Measurements from ENCODE around the gene AGTRAP.

AGTRAP gene

DNA sequence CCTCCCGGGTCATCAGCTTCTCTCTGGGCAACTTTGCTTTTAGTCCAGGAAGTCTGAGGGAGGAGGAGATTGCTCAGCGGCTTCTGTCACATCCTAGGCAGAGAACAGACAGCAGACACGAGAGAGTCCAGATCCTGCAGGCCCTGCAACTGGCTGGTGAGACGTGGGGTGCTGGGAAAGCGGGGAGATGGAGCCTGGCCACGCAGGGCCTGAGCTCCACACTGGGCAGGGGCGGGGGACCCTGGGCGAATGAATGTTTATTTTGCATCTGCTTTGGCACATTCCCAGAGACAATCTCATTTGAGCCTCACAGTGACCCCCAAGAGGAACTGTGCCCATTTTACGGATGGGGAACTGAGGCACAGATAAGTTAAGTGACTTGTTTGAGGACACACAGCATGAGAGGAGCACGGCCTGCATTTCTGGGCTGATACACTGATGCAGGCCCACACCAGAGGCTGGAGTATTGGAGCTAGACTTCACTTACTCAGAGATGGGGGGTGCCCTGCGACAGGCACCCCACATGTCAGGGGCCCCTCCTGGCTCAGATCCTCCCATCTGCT is 35.6 kb downstream of the AGTRAP start:
- H3K4me3 ChIP-seq (replicated peaks; ENCODE audit: low read depth, low read length), result no peak overlapping the region
- no peak for DNase-seq (ENCODE audit: extremely low read depth, low read depth)
- TF ChIP-seq, protein P1, sequence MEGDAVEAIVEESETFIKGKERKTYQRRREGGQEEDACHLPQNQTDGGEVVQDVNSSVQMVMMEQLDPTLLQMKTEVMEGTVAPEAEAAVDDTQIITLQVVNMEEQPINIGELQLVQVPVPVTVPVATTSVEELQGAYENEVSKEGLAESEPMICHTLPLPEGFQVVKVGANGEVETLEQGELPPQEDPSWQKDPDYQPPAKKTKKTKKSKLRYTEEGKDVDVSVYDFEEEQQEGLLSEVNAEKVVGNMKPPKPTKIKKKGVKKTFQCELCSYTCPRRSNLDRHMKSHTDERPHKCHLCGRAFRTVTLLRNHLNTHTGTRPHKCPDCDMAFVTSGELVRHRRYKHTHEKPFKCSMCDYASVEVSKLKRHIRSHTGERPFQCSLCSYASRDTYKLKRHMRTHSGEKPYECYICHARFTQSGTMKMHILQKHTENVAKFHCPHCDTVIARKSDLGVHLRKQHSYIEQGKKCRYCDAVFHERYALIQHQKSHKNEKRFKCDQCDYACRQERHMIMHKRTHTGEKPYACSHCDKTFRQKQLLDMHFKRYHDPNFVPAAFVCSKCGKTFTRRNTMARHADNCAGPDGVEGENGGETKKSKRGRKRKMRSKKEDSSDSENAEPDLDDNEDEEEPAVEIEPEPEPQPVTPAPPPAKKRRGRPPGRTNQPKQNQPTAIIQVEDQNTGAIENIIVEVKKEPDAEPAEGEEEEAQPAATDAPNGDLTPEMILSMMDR (IDR thresholded peaks at IDR 0.05; ENCODE audit: low read depth, low read length, missing control alignments), result no peak

DNA sequence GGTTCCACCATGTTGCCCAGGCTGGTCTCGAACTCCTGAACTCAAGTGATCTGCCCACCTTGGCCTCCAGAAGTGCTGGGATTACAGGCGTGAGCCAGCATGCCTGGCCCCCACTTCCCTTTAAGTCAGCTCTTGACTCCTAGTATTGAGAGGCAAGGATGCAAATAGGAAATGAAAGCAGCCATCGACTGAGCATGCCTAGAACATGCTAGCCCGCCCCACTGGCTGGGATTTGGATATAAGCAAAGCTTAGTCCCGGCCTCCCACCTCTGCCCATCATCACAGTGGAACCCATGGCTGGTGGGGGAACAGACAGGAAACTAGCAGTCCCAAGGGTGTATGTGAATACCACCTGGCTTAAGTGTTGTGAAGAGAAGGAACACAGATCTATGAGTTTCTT is 36.5 kb downstream of the AGTRAP start:
- DNase-seq (ENCODE audit: extremely low read depth, low read depth), result no peak

DNA sequence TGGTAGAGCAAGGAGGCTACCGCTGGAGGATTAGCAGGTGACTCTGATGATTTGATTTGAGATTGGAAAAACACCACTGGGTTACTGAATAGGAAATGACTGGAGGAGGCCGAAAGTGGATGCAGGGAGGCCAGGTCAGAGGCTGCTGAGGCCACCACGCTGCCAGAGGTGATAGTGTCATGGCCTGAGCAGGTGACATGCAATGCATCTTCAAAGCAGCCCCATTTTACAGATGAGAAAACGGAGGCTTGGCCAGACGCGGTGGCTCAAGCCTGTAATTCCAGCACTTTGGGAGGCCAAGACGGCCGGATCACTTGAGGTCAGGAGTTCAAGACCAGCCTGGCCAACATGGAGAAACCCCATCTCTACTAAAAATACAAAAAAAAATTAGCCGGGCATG is 38.8 kb downstream of the AGTRAP start:
- no peak overlapping the region for H3K4me3 ChIP-seq (replicated peaks; ENCODE audit: low read depth, low read length)
- TF ChIP-seq, protein P1 (IDR thresholded peaks at IDR 0.05; ENCODE audit: low read depth, low read length, missing control alignments), result no peak
- no peak for DNase-seq (ENCODE audit: extremely low read depth, low read depth)

More for the DNA sequence above, 36.5 kb downstream of the AGTRAP start:
- TF ChIP-seq, protein P1 (IDR thresholded peaks at IDR 0.05; ENCODE audit: low read depth, low read length, missing control alignments), result no peak
- no peak overlapping the region for H3K4me3 ChIP-seq (replicated peaks; ENCODE audit: low read depth, low read length)

DNA sequence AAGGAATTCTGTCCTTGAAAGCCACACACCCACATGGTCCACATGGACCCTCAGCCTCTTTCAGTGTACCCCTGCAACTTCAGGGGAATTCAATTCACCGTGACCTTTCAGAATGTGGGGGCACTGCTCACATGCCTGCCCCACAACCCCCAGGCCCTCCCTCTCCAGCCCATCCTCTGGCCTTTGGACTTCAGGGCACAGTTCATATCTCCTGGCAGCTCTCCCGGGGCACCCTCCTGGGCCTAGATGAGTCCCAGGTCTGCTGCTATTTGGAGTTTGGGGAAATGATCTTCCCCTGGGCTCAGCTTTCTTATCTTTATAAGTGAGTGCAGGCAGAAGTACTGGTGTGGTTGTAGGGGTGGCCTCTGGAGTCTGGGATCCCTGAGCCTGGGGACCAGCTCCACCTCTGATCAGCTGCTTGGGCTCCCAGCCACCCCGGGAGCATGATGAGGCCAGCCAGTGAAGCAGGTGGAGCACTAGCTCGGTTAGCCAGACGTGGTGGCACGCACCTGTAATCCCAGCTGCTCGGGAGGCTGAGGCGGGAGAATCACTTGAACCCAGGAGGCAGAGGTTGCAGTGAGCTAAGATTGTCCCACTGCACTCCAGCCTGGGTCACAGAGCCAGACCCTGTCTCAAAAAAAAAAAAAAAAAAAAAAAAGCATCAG is 41.9 kb downstream of the AGTRAP start:
- no peak for DNase-seq (ENCODE audit: extremely low read depth, low read depth)
- TF ChIP-seq, protein P1 (IDR thresholded peaks at IDR 0.05; ENCODE audit: low read depth, low read length, missing control alignments), result no peak

DNA sequence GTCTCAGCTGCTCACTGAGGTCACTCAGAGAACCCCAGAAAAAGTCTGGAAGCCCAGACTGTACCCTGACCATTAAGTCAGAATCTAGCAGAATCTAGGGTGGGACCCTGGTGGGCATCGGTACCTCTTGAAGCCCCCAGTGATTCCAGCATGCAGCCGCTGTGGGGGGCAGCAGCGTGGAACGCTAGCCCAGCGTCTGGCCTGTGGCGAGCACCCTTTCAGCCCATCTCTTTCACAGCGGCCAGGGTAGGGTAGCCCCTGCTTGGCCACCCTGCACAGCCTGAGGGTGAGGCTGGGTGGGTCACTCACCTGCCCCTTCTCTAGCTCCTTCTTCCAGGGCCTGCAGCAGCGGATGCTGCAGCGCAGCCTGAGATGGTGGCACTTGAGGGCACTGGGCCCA is 42.4 kb downstream of the AGTRAP start:
- H3K4me3 ChIP-seq (replicated peaks; ENCODE audit: low read depth, low read length), result no peak overlapping the region
- TF ChIP-seq, protein P1 (IDR thresholded peaks at IDR 0.05; ENCODE audit: low read depth, low read length, missing control alignments), result no peak
- no peak for DNase-seq (ENCODE audit: extremely low read depth, low read depth)

More for the DNA sequence above, 41.9 kb downstream of the AGTRAP start:
- H3K4me3 ChIP-seq (replicated peaks; ENCODE audit: low read depth, low read length), result no peak overlapping the region

DNA sequence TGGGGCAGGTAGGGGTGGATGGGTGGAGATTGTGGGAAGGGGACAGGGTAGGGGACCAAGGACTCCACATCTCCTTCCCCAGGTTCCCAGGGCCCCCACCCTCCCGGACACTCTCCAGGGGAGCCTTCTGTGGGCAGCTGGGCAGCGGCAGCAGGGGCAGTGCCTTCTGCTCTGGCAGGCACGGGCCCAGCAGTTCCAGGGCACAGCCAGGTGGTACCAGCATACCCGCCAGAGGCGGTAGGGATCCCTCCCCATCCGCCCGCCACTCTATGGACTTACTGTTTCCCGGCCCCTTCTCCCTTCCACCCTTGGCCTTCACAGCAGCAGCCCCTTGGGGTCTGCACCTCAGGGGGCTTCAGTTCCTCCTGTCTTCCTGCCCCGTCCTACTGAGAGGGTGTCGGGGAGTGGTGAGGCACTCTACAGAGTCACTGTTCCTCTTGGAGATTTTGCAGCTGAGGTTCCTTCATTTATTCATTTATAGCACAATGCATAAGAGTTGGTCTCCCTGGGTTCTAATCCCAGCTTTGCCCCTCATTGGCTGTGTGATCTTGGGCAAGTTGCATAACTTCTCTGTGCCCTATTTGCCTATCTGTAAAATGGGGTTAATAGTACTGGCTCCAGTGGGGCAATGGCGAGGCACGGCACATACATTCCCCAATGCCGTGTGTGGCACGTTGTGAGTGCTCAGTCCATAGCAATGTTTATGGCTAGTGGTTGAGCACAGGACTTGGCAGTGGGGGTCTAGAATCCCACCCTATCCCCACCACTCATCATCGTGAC is 43.1 kb downstream of the AGTRAP start:
- H3K4me3 ChIP-seq (replicated peaks; ENCODE audit: low read depth, low read length), result no peak overlapping the region
- DNase-seq (ENCODE audit: extremely low read depth, low read depth), result no peak
- TF ChIP-seq, protein P1 (IDR thresholded peaks at IDR 0.05; ENCODE audit: low read depth, low read length, missing control alignments), result no peak
